Stimulated activated CD4-positive, alpha-beta T cell treated with anti-CD3 and anti-CD28 coated beads, Interleukin-2, amount 100 ng/mL, for 4 hours (primary cell): ENCODE results near the gene ZIC4.

Source experiments
- DNase-seq: peaks from one replicate; pipeline ENCODE4 v3.0.0-alpha.2; 2020; ENCODE audit warnings: low read depth

Gene ZIC4

DNA sequence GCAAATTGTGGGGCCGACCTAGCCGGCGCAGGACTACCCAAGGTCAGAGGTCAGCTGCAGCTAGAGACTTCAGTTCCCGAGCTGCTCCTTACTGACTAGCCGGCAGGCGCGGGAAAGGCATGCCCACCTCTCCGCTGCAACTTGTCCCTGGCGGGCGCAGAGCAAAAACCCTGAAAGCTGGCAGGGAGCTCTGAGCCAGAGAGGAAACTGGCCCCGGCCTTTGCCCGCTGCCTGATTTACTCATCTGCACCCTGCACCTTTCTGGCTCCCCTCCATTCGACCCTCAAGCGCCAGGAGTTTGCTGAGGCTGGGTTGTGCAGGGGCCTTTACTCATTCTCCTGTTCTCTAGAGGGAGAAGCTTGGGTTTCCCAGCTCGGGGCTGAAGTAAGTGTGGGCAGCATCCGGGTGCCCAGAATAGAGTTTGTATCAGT is 1.5 kb downstream of the ZIC4 start:
- no peak for DNase-seq

DNA sequence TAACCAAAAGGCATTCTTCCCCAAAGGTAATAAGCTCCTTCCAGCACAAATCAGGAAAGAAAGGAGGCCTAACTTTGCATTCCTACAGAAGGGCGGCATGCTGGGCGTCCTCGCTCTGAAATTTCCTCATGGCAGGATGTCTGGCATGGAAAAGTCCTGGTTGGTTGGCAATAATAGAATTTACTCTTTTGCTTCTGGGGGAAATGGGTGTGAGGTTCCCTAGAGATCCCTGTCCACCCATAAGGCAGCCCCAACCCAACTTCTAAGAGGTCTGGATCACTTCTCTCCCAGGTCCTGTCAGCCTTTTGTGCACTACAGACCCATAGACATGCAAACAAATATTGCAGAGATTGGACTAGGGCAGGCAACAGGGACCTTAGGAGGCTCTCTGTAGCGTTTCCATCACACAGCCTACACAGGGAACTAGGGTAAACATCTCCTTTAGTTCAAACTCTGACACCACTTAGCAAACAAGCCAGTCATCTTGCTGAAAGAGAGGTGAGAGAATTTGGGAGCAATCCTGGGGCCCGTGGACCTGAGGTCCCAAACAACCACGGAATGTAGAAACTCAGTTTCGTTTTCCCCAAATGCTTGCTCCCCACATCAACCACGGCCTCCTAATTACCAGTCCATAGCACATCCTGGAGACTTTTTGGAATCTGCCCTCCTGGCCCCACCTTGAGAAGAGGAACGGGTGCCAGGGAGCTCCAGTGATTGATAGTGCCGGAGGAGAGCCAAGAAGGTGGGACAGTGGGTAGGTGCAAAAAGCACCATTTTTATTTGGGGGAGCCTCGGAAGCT is 2.1 kb downstream of the ZIC4 start:
- DNase-seq, result no peak

DNA sequence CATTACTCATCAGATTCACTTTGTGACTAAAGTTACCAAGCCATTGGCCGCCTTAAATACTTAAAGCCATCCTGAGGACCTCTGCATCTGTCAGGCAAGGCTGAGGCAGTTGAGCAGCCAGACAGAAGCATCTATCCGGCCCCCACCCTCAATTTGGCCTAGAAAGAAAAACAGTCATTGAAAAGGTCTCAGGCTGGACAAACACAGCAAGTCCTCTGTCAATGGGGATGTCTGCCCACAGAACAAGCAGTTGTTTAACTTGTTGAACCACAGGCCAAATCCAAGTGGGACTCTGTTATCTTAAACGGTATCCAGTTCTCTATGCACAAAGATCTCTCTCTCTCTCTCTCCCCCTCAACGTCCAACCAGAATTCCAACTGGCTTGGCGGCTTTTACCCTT is 2.8 kb downstream of the ZIC4 start:
- no peak for DNase-seq

GRCh38 chr3:147402159-147402558 is 4.2 kb downstream of the ZIC4 start:
- no peak for DNase-seq

- no peak for DNase-seq
Measured at GRCh38 chr3:147401421-147401820, 4.9 kb downstream of the ZIC4 start.

- no peak for DNase-seq
Measured at GRCh38 chr3:147400999-147401398, 5.3 kb downstream of the ZIC4 start.

DNA sequence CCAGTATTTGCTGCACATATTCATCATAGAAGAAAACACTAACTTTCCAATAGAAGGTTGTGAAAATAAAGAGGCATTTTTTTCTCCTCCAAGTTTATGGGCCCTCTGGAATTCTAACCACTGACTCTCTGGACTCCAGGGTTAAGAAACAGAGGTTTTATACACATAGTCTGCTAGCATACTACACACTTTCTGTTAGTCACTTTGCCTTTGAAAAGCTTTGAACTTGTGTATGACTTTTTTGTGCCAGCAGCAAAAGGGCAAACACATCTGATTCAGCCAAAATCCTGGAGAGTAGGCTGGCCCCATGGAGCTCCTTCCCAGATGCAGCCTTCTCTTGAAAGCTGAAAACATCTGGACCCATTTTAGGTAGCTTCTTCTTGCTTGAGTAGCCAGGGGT is 6.2 kb downstream of the ZIC4 start:
- DNase-seq, result no peak

DNA sequence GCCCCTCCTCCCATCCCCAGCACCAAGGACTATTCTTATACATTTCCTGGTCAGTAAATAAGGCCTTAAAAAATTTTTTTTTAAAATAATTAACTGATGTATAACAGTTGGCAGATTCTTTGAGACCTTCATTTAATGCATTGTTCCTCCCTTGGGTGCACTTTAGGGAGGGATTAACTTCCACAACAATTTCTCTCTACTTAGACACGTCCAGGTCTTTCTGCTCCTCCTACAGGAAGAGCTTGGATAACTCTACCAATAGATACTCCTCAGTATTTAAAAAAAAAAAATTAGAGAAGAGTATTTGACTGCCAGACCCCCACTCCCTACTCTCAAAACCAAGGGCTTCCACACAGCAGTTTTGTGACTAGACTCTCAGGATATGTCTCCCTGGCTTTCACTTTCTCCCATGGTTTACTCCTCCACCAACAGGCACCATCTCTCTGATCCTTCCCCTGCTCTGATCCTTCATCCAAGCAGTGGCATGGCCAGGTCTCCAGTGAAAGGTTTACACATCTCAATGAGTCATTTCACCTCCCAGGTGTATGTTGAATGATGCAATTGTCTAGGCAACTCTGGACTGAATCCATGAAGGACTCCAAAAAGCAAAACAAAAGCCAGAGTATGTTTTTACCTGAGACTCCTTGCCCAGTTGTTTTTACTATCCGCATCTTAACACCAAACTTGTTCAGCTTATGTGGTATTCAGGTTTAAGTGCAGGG is 7.4 kb downstream of the ZIC4 start:
- no peak for DNase-seq

- no peak for DNase-seq
Measured at GRCh38 chr3:147397875-147398812, 8.2 kb downstream of the ZIC4 start.

DNA sequence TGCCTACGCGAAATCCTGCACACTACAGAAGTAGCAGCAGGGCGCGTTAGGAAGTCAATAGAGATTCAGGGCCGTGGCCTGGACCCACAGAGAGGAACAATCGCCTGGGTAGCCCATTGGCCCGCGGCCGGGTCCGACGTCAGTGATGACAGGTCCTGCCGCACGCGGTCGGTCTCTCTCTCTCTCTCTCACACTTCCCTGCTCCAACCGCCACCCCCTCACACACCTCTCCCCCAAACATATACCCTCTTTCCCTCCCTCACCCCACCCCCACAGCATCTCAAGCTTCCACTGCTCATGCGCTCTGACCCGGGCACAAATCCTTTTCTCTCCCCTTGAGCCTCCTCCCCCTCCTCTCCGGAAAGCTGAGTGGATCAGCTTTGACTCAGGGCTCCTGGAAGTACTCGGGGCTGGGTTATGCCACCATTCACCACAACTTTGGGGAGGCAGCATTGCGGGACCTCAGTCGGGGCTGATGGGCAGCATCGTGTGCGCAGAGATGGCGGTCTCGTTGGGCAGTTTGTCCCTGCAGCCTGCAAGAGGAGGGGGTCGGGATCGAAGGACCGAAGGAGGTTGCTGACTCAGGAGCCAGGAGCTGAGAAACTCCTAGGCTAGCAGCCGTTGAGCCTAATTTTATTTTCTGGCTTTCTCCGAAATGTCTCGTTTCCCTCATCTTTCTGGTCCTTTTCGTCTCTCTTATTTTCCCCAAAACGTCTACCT is 9.0 kb downstream of the ZIC4 start:
- no peak for DNase-seq

DNA sequence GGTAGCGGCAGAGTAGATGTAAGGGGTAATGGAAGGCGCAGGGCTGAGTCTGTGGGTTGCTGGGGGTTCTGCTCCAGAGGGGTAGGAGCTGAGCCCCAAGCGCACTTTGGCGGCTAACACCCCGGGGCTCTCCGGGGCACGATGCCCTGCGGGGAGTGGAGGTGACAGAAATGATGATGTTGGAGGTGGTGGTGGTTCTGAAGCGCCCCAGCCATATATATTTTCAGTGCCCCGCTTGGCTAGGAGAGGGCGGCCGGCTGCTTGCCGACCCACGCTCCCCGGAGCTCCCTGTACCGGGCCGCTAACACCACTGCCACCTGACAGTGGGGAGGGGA is 9.7 kb downstream of the ZIC4 start:
- no peak for DNase-seq

DNA sequence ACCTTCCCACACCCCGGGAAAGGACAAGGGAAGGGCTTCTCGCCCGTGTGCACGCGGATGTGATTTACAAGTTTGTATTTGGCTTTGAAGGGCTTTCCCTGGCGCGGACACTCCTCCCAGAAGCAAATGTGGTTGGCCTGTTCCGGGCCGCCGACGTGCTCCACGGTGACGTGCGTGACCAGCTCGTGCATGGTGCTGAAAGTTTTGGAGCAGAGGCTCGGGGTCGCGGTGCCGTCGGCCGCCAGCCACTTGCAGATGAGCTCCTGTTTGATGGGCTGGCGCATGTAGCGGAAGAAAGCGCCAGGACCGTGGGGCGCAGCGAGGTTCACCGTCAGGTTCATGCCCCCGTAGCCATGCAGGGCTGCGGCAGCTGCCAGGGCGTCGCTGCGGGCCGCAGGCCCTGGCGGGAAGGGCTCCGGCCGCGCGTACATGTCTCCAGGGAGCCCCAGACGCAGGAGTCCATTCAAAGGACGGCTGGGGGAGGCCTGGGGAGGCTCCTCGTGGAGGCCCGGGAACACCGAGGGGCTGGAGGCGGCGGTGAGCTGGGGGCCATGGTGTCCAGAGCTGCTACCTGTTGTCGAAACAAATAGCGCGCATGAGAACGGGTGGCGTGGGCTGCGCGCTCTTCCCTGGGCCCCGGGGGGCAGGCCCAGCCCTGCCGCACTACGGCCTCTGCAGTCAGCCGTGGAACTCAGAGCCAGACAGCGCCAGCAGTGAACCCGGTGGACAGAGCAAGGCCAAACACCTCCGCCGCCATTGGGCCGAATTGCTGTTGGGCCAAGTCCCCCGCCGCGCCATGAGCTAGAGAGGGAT is 10.2 kb downstream of the ZIC4 start:
- no peak for DNase-seq

- no peak for DNase-seq
Measured at GRCh38 chr3:147394884-147395225, 11.5 kb downstream of the ZIC4 start.

DNA sequence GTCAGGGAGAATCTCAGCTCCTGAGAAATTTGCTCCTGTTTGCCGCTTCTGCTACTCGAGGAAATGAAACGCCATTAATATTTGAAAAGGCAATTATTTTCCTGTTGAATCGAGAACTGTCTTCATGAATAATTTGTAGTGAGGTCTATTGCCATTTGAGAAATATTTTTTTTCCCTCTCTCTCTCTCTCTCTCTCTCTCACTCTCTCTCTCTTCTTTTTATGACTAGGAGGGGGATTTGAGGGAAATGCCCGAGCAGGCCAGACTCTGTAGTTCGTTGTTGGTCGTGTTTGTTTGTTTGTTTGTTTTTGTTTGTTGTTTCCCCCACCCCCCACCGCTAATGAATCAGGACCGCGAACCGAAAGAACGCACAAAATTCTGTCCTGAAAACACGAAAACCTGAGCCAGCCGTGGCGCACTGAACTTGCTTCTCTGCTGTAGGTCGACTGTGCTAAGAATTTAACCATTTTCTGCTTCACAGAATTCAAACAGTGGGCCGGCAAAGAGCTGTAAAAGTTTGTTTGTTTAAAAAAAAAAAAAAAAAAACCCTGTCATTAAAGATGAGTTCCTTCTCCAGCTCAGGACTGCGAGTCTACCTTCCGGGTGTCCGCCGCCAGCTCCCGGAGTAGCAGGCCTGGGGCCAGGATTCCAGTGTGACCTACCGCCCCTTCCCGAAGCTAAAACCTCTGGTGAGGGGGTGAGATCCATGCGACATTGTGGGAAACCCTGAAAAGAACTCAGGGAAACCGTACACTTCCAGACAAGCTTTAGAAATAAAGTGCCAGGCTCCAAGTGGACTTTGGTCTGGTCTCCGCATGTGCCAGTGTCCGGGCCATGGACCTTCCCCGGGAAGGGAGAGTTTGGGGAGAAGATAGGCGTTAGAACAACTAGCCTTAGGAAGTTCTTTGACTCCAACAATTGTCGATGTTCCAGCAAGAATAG is 12.1 kb downstream of the ZIC4 start:
- no peak for DNase-seq

- DNase-seq, result no peak
Measured at GRCh38 chr3:147393261-147393942, 12.9 kb downstream of the ZIC4 start.

- DNase-seq, result no peak
Measured at GRCh38 chr3:147392625-147392946, 13.8 kb downstream of the ZIC4 start.

DNA sequence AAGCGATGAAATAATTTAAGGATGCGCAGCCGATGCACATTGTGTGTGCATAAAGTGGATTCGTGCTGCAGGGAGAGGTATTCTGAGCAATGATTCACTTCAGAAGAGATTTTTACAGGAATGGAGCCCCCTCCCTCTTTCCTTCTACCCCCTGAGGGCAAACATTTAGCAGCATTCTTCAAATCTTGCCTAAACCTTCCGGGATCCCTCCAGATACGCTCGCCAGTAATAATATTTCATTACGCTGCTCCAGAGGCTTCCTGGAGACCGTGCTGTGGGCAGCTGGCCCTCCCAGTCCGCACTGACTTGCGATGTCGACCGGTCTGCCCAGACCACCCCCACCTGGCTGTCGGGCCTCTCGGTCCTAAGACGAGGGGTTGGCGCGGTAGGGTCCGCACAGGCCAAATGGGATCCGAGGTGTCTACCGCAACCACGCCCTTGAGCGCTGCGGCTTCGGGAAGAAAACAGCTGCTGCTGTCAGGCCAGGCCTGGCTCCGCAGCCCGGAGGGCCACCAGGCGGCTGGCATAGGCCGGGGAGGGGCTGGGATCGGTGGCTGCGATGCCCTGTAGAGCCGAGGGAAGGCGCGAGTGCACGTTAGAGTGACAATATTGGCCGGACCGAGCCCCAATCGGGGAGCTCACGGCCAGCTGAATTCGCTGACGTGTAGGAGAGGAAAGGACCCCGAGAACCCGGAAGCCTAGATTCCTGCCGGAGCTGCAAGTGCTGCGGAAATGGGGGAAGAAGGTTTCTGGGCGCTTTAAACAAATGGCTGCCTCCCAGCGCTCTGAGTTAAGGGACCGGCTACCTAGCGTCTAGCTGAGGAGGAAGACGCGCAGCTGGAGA is 14.3 kb downstream of the ZIC4 start:
- no peak for DNase-seq
